C4-2B (cell line): Measurements from ENCODE around the gene PMIS2.

ENCODE experiments used
- CTCF ChIP-seq: fragments of 450-650 bp; conservative IDR thresholded peaks from 2 replicates; pipeline ENCODE4 v1.5.1; 2017; ENCODE audit warnings: mild to moderate bottlenecking
- ZFX ChIP-seq: fragments of 450-650 bp; IDR thresholded peaks from 2 replicates; pipeline ENCODE4 v1.6.1; 2017

DNA sequence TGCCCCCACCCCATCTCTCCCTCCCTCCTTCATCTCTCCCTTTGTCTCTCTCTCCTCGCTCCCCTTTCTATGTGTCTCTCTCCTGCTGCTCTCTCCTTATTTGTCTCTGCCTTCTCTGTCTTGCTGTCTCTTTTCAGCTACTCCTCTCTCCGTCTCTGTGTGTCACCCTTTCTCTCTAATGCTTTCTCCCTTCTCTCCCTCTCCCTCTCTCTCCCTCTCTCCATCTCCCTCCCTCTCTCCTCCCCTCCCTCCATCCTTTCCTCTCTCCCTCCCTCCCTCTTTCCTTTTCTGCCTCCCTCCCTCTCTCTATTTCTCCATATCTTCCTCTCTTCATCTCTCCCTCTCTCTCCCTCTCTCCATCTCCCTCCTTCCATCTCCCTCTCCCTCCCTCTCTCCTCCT, 23.2 kb upstream of the PMIS2 start:
- TF ChIP-seq CTCF = no peak
- TF ChIP-seq ZFX = no peak
